ENCODE results near the gene KRTAP10-7. TPM values are rescaled to one million over a fixed set of nuclear protein-coding genes. Genes with fewer than 3 reads are reported as not detected.
"Not testable (repeated sequence)": the region's sequence is repeated elsewhere in the genome, so short reads cannot be mapped to it uniquely, and the experiment has no call there.

Gene KRTAP10-7
- total RNA-seq, 4 donors from 2014 or later = not detected

DNA sequence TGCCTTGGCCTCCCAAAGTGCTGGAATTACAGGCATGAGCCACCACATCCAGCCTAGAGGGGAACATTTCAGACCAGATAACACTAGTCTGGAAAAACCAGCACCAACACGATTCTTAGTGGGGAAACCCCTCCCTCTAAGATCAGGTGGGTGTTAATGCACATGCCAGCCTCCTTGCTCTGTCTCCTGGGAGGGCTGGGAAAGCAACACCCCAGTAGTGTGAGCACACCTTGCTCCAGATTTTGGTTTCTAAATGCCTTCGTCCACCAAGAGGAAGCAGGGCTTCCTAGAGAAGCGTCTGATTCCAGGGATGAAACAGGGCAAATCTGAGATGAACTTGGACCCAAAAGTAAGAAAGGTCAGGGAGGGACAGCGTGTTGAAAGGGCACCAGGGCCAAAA lies 29.1 kb upstream of the KRTAP10-7 start:
- DNase-seq = no peak
- no peak overlapping the region for H3K27ac ChIP-seq
- no peaks in the 10 kb centered on the region for H3K9me3 ChIP-seq
- H3K27me3 ChIP-seq = peaks cover 4% of the 10 kb centered on the region
- intact Hi-C loops (cut with DNase I; ENCODE audit: low total_unique reads) = no loop called here
- no peaks in the 10 kb centered on the region for H3K36me3 ChIP-seq
- H3K4me3 ChIP-seq = no peak overlapping the region
- in situ Hi-C loops (cut with MboI; ENCODE audit: low pct_ligation_motif_present in 1 of 4, low pct_unique_long_range_greater_than_20kb in 1 of 4, low sequenced_read_pairs in 3 of 4) = no loop called here
- WGBS, 2 donors (ENCODE audit: low coverage in 1 of 2) = 66 to 87% methylated on average over 3 to 4 of the region's 4 CpGs
- TF ChIP-seq POLR2A (IDR thresholded peaks at IDR 0.05) = no peak
- TF ChIP-seq, protein P1, sequence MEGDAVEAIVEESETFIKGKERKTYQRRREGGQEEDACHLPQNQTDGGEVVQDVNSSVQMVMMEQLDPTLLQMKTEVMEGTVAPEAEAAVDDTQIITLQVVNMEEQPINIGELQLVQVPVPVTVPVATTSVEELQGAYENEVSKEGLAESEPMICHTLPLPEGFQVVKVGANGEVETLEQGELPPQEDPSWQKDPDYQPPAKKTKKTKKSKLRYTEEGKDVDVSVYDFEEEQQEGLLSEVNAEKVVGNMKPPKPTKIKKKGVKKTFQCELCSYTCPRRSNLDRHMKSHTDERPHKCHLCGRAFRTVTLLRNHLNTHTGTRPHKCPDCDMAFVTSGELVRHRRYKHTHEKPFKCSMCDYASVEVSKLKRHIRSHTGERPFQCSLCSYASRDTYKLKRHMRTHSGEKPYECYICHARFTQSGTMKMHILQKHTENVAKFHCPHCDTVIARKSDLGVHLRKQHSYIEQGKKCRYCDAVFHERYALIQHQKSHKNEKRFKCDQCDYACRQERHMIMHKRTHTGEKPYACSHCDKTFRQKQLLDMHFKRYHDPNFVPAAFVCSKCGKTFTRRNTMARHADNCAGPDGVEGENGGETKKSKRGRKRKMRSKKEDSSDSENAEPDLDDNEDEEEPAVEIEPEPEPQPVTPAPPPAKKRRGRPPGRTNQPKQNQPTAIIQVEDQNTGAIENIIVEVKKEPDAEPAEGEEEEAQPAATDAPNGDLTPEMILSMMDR (IDR thresholded peaks at IDR 0.05) = no peak
- TF ChIP-seq POLR2AphosphoS5 (IDR thresholded peaks at IDR 0.05) = no peak
- TF ChIP-seq EP300 (IDR thresholded peaks at IDR 0.05; ENCODE audit: low read depth) = no peak
- peaks cover 0 to 11% (median 8%) of the 10 kb centered on the region in 4 donors for H3K4me1 ChIP-seq

DNA sequence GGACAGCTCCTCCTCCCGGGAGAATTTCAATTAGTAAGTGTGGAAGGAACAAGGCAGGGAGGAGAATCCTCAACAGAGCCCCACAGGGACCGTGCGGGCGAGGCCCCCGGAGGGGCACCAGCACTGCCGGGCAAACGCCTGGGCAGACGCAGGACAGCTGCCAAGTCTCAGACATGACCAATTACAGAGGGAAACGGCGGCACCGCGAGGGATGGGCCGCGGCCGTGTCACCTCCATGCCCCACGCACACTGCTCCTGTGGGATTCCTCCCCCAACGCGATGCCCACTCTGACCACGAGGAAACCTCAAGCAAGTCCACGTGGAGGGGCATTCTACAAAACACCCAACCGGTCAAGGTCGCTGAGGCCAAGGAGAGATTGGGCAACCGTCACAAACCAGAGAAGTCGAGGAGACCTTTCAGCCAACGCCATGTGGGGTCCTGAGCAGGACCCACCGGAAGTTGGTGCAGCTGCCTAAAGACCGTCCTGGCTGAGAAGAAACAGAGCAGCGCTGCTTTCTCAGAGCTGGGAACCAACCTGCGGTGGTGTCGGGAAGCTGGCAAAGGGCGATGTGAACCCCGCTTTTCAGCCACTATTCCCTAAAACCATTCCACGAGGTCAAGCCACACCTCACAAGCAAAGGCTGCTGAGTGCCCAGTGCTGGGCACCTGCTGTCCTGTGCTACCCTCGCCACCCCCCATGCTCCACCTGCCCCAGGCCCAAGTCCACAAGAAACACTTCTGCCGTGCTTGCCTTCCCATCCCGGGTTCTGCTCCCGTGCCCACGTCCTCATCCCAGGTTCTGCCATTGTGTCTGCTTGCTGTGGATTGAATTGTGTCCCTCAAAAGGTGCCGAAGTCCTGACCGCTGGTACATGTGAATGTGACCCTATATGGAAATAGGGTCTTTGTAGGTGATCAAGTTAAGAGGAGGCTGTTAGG lies 28.3 kb upstream of the KRTAP10-7 start:
- WGBS, 2 donors (ENCODE audit: low coverage in 1 of 2) = 88 to 89% methylated on average over 11 to 40 of the region's 40 CpGs
- TF ChIP-seq POLR2A (IDR thresholded peaks at IDR 0.05) = no peak
- TF ChIP-seq POLR2AphosphoS5 (IDR thresholded peaks at IDR 0.05) = no peak
- TF ChIP-seq, protein P1 (IDR thresholded peaks at IDR 0.05) = no peak
- TF ChIP-seq EP300 (IDR thresholded peaks at IDR 0.05; ENCODE audit: low read depth) = no peak
- in situ Hi-C loops (cut with MboI; ENCODE audit: low pct_ligation_motif_present in 1 of 4, low pct_unique_long_range_greater_than_20kb in 1 of 4, low sequenced_read_pairs in 3 of 4) (no loop called here), intact Hi-C loops (cut with DNase I; ENCODE audit: low total_unique reads) (no loop called here)
- no peak overlapping the region for H3K4me3 ChIP-seq
- H3K27me3 ChIP-seq = peaks cover 4% of the 10 kb centered on the region
- no peak overlapping the region for H3K27ac ChIP-seq
- H3K9me3 ChIP-seq = no peaks in the 10 kb centered on the region
- no peak for DNase-seq
- H3K36me3 ChIP-seq = no peaks in the 10 kb centered on the region
- H3K4me1 ChIP-seq = peaks cover 0 to 11% (median 8%) of the 10 kb centered on the region in 4 donors

DNA sequence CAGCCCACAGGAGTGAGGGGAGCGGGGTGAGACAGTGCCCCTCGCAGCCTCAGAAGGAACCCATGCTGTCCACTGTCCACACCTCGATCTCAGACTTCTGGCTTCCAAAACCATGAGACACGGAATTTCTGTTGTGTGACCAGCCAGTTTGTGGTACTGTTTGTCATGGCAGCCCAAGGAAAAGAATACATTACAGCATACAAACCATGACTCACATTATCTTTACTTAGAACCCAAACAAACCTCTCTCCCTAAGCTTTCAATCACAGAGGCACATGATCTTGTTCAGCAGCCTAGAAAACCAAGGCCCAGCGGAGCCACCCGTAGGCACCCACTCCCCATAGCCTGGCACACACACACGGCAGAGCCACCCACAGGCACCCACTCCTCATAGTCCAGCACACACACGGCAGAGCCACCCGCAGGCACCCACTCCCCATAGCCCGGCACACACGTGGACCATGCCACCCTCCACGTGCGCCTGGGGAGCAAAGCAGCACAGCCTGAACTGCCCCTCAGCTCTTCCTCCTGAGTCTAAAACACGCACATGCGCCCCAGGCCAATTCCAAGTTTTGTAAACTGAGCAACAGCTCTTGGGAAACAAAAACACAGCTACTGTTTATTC lies 27.3 kb upstream of the KRTAP10-7 start:
- TF ChIP-seq POLR2AphosphoS5 (IDR thresholded peaks at IDR 0.05) = no peak
- TF ChIP-seq POLR2A (IDR thresholded peaks at IDR 0.05) = no peak
- TF ChIP-seq, protein P1 (IDR thresholded peaks at IDR 0.05) = no peak
- no peak for TF ChIP-seq EP300 (IDR thresholded peaks at IDR 0.05; ENCODE audit: low read depth)
- H3K27me3 ChIP-seq = peaks cover 4% of the 10 kb centered on the region
- H3K27ac ChIP-seq = no peak overlapping the region
- DNase-seq = no peak
- H3K4me3 ChIP-seq = no peak overlapping the region
- peaks cover 0 to 11% (median 8%) of the 10 kb centered on the region in 4 donors for H3K4me1 ChIP-seq
- H3K9me3 ChIP-seq = no peaks in the 10 kb centered on the region
- in situ Hi-C loops (cut with MboI; ENCODE audit: low pct_ligation_motif_present in 1 of 4, low pct_unique_long_range_greater_than_20kb in 1 of 4, low sequenced_read_pairs in 3 of 4) (no loop called here), intact Hi-C loops (cut with DNase I; ENCODE audit: low total_unique reads) (no loop called here)
- WGBS, 2 donors (ENCODE audit: low coverage in 1 of 2) = 75% methylated on average over 15 of the region's 15 CpGs; no CpG with 5 or more reads in 1 of the 2 donors
- no peaks in the 10 kb centered on the region for H3K36me3 ChIP-seq

DNA sequence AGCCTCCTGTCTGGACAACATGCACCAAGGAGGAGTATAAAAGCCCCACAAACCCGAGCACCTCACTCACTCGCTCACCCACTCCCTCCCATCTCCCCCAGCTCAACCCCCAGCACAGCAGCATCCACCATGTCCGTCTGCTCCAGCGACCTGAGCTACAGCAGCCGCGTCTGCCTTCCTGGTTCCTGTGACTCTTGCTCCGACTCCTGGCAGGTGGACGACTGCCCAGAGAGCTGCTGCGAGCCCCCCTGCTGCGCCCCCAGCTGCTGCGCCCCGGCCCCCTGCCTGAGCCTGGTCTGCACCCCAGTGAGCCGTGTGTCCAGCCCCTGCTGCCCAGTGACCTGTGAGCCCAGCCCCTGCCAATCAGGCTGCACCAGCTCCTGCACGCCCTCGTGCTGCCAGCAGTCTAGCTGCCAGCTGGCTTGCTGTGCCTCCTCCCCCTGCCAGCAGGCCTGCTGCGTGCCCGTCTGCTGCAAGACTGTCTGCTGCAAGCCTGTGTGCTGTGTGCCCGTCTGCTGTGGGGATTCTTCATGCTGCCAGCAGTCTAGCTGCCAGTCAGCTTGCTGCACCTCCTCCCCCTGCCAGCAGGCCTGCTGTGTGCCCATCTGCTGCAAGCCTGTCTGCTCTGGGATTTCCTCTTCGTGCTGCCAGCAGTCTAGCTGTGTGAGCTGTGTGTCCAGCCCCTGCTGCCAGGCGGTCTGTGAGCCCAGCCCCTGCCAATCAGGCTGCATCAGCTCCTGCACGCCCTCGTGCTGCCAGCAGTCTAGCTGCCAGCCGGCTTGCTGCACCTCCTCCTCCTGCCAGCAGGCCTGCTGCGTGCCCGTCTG lies 26.6 kb upstream of the KRTAP10-7 start, which contains the start of gene KRTAP10-4:
Gene KRTAP10-4 (plus strand): TSS at position 100 of the 827 bp plus-strand sequence. CDS start 30 bp downstream, at position 130.
- peak within 1 kb of the TSS in 1 of 4 donors; percentile 61 for H3K27ac ChIP-seq
- intact Hi-C loops (cut with DNase I; ENCODE audit: low total_unique reads); H3K27me3 ChIP-seq; in situ Hi-C loops (cut with MboI; ENCODE audit: low pct_ligation_motif_present in 1 of 4, low pct_unique_long_range_greater_than_20kb in 1 of 4, low sequenced_read_pairs in 3 of 4); H3K9me3 ChIP-seq; H3K36me3 ChIP-seq; DNase-seq: not testable (repeated sequence)
- H3K4me3 ChIP-seq = peak within 1 kb of the TSS in 2 of 4 donors; percentile 17 to 24
- peaks cover 0 to 11% (median 8%) of the 10 kb centered on the region in 4 donors for H3K4me1 ChIP-seq
- WGBS, 2 donors (ENCODE audit: low coverage in 1 of 2) = 36% methylated on average over 15 of the region's 25 CpGs; no CpG with 5 or more reads in 1 of the 2 donors
